ENCODE measurements around the gene ANKRD33B.
A peak's percentile ranks its signal among the peaks of the same experiment; 100 is the strongest.

Gene ANKRD33B

DNA sequence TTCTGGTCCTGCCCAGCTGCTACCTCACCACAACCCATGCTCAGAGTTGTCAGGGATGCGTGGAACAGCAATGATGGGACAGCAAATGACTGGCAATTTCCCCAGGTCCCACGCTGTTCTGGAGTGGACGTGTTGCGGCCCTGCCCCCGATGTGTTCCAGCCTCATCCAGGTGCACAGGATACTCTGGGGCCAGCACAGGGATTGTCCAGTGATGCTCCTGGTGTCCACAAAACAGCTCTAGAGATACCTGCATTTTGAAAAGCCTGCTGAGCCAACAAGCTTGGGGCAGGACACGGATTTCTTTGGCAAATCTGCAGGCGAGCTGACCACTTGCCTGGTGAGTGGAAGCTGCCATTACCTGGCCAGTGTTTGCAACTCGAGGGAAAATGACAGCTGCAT is 88.7 kb downstream of the ANKRD33B start:
- no peak for DNase-seq (ENCODE audit: low read depth)
- H3K4me3 ChIP-seq (ENCODE audit: low read depth, low read length) = no peak overlapping the region
- TF ChIP-seq CTCF (IDR thresholded peaks at IDR 0.05; ENCODE audit: control insufficient read depth, extremely low read depth, insufficient read depth) = no peak

DNA sequence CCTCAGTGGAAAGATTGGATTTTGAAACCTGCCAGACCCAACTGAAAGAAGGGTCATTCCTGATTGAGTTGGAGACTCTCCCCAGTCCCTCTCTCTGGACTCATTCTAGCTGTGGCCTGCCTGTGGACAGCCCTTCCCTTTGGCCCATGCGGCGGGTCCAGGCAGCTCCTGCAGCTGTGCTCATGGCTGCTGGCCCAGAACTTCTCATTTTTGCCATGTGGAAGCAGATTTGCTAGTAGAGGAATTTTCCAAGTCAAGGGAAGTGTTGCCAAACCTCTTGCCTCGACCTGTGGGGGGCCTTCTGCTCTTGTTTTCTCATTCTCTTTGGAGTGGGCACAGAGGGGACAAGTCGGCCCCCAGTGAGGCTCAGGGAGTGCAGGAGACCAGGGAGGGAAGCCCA is 89.2 kb downstream of the ANKRD33B start:
- TF ChIP-seq CTCF (IDR thresholded peaks at IDR 0.05; ENCODE audit: control insufficient read depth, extremely low read depth, insufficient read depth) = no peak
- H3K4me3 ChIP-seq (ENCODE audit: low read depth, low read length) = no peak overlapping the region
- DNase-seq (ENCODE audit: low read depth) = no peak

DNA sequence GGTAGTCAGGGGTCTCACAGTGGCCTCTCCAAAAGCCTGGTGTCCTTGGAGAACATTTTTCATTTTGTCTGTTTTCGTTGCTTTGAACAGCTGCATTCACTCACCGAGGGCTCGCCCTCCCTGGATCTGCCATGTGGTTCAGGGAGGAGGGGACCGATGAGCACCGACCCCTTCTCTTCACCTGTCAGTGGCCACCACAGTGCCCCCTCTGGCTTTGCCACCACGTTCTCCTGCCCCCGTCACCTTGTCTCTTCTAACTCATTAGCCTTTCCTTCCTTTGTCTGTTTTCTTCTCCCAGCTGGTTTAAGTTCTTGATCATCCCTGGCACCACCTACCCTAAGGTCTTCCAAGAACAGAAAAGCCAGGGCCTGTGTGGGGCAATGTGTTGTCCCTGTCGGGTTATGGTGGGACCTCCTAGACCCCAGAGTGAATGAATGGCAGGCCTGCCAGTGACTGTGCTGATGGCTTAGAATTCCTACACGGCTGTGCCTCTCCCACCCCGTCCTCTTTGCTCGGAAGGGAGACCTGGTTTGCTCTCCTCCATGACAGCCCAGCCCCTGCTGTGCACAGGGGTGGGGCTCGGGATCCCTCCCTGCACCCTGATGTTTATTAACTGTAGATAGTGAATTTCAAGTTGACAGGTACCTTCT is 90.0 kb downstream of the ANKRD33B start:
- no peak overlapping the region for H3K4me3 ChIP-seq (ENCODE audit: low read depth, low read length)
- DNase-seq (ENCODE audit: low read depth) = no peak
- TF ChIP-seq CTCF (IDR thresholded peaks at IDR 0.05; ENCODE audit: control insufficient read depth, extremely low read depth, insufficient read depth) = no peak

- TF ChIP-seq CTCF (IDR thresholded peaks at IDR 0.05; ENCODE audit: control insufficient read depth, extremely low read depth, insufficient read depth) = no peak
- no peak for DNase-seq (ENCODE audit: low read depth)
- no peak overlapping the region for H3K4me3 ChIP-seq (ENCODE audit: low read depth, low read length)
Observed at GRCh38 chr5:10654566-10654965, 90.7 kb downstream of the ANKRD33B start.

DNA sequence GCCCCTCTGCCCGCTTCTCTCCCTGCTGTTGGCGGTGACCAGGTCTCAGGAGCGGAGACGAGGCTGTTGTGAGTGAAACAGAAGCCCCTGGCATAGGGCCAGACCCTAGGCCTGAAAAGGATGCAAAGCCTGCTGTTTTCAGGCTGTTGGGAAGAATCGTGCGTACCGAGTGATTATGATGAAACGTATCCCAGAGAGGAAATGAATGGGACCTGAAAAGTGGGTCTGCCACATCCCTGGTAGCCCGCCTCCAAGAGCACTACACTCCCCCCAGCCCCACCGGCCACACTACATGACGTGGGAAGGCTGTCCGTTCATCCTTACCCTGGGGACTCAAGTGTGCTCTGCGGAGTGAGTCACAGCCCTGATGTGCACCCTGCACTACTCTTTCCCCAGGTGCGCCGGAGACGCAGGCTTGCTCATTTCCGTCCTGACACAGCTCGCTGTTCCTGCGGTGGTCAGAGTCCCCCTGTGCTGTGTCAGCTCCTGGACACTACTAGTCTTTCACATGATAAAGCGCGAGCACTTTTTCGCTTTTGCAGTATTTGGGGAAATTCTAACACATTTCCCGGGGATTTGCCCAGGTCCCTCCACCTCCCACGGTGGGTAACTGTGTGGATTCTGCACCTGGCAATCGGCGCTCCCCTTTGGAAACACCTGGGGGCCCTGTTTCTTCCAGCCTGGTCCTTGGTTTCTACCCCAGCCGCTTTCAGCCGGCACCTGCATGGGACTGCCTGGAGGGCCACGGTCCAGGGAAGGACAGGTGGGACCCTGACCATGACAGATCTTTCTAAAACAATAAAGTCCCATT is 91.5 kb downstream of the ANKRD33B start:
- DNase-seq (ENCODE audit: low read depth) = no peak
- H3K4me3 ChIP-seq (ENCODE audit: low read depth, low read length) = no peak overlapping the region
- TF ChIP-seq CTCF (IDR thresholded peaks at IDR 0.05; ENCODE audit: control insufficient read depth, extremely low read depth, insufficient read depth) = no peak

DNA sequence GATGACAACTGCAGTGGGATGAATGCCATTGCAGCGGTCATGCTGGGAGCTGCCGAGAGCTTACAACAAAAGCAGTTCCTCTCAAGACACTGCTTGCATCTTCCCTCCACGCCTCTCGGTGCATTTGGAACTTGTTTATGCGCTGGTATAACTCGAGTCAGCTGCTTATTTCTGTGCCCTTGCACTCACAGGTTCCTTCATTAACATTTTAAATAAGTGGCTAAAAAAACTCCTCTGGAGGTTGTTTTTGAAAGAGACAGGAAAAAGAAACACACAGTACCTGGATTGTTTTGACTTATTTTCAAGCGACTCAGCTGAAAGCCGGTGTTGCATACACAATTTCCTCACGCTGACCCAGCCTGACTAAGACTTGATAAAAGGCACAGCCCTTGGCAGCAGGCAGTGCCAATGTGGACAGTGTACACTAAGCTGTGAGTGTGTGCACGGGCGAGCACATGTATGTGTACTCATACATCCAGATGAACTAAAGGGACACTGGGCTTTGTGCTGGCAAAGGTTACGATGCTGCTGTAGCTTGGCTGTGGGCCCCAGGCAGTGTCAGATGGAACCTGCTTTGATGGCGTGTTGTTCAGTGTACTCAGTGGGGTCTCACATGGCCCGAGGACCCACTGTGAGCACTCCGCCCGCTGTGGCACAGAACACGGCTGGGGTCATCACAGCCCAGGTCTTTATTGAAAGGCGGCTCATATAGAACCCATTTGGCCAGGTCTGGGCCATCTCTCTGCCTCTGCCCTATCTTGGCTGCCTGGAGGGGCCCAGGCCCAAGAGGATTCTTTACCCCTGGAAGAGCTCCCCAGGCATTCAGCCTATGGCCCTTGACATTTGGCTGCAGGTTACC is 92.3 kb downstream of the ANKRD33B start:
- peak; percentile 10 for DNase-seq (ENCODE audit: low read depth)
- H3K4me3 ChIP-seq (ENCODE audit: low read depth, low read length) = no peak overlapping the region
- TF ChIP-seq CTCF (IDR thresholded peaks at IDR 0.05; ENCODE audit: control insufficient read depth, extremely low read depth, insufficient read depth) = no peak

Data from LNCaP clone FGC (cell line).